Cardiac fibroblast (primary cell): ENCODE results near the gene PCNX1.

Source experiments
- DNase-seq, 2 donors: peaks; one replicate each; pipeline versions ENCODE4 v3.0.0 to v3.0.0-alpha.2; 2010; ENCODE audit warnings: low read depth in 2 of 2
- H3K4me3 ChIP-seq, 2 donors: replicated peaks in 1 of 2; 1 replicate in 1 of 2; 2 replicates in 1 of 2; pipeline ENCODE4 v1.5.1; 2011; ENCODE audit warnings: low read depth in 2 of 2, low read length in 2 of 2, mild to moderate bottlenecking in 2 of 2, moderate library complexity in 1 of 2
- CTCF ChIP-seq: IDR thresholded peaks from one replicate; pipeline ENCODE4 v1.5.1; 2011; ENCODE audit warnings: low read depth, mild to moderate bottlenecking, low read length, inconsistent platforms

The PCNX1 gene

GRCh38 chr14:71096947-71097346, 189.7 kb downstream of the PCNX1 start:
- H3K4me3 ChIP-seq, result no peak overlapping the region

GRCh38 chr14:71103662-71104484, 196.6 kb downstream of the PCNX1 start:
- no peak overlapping the region for H3K4me3 ChIP-seq
- DNase-seq, result peak; percentile 85 to 86
- TF ChIP-seq CTCF, result peak; percentile 78

More at GRCh38 chr14:71096947-71097346, 189.7 kb downstream of the PCNX1 start:
- no peak for DNase-seq
- TF ChIP-seq CTCF, result no peak

- no peak overlapping the region for H3K4me3 ChIP-seq
- DNase-seq, result no peak
- no peak for TF ChIP-seq CTCF
Measured at GRCh38 chr14:71105177-71105576, 197.9 kb downstream of the PCNX1 start.

GRCh38 chr14:71107921-71108320, 200.7 kb downstream of the PCNX1 start:
- no peak for DNase-seq
- H3K4me3 ChIP-seq, result no peak overlapping the region
- TF ChIP-seq CTCF, result no peak

- no peak for TF ChIP-seq CTCF
- no peak for DNase-seq
- no peak overlapping the region for H3K4me3 ChIP-seq
Measured at GRCh38 chr14:71108398-71109119, 201.3 kb downstream of the PCNX1 start.

GRCh38 chr14:71113376-71113775, 206.1 kb downstream of the PCNX1 start:
- H3K4me3 ChIP-seq, result no peak overlapping the region
- DNase-seq, result peak; percentile 21 to 51
- no peak for TF ChIP-seq CTCF
